GM19397 (cell line): ENCODE results near the gene NUCB1.
A peak's percentile ranks its signal among the peaks of the same experiment; 100 is the strongest.

Source experiments
- ATAC-seq: cut with Tn5 transposase; IDR thresholded peaks from one replicate; pipeline ENCODE4 v1.9.1; 2021; ENCODE audit warnings: mild to moderate bottlenecking, moderate library complexity; ENCODE audit not compliant: unreplicated experiment

Gene NUCB1

GRCh38 chr19:48928164-48929025 lies 28.3 kb downstream of the NUCB1 start:
- ATAC-seq: no peak

GRCh38 chr19:48933382-48933932 lies 33.3 kb downstream of the NUCB1 start, which contains the start of gene DHDH:
Gene DHDH (plus strand): TSS chr19:48933699. CDS start chr19:48933722, 23 bp downstream.
- no peak for ATAC-seq

- ATAC-seq: no peak
These were observed 34.7 kb downstream of the NUCB1 start for GRCh38 chr19:48934837-48935236.

- no peak for ATAC-seq
These were observed 35.8 kb downstream of the NUCB1 start for GRCh38 chr19:48935864-48936263.

- no peak for ATAC-seq
These were observed 38.1 kb downstream of the NUCB1 start for GRCh38 chr19:48938256-48938655.

GRCh38 chr19:48940902-48941301 lies 40.8 kb downstream of the NUCB1 start:
- ATAC-seq: no peak

- no peak for ATAC-seq
These were observed 43.0 kb downstream of the NUCB1 start for GRCh38 chr19:48943081-48943480.

- ATAC-seq: no peak
These were observed 45.3 kb downstream of the NUCB1 start for GRCh38 chr19:48945415-48945814.

GRCh38 chr19:48945817-48946216 lies 45.7 kb downstream of the NUCB1 start:
- no peak for ATAC-seq

GRCh38 chr19:48946463-48947257 lies 46.5 kb downstream of the NUCB1 start:
- ATAC-seq: no peak

GRCh38 chr19:48947258-48947542 lies 47.1 kb downstream of the NUCB1 start:
- ATAC-seq: no peak

GRCh38 chr19:48950159-48950558 lies 50.0 kb downstream of the NUCB1 start:
- ATAC-seq: no peak

- no peak for ATAC-seq
These were observed 50.9 kb downstream of the NUCB1 start for GRCh38 chr19:48950830-48951519.

- no peak for ATAC-seq
These were observed 53.0 kb downstream of the NUCB1 start for GRCh38 chr19:48953141-48953540.

- no peak for ATAC-seq
These were observed 54.0 kb downstream of the NUCB1 start for GRCh38 chr19:48953990-48954594.

- ATAC-seq: peak; percentile 96
These were observed 54.6 kb downstream of the NUCB1 start, which contains the start of gene BAX for GRCh38 chr19:48954595-48955307. Gene BAX (plus strand): TSS chr19:48954875. CDS start chr19:48954929, 54 bp downstream.

- no peak for ATAC-seq
These were observed 55.3 kb downstream of the NUCB1 start for GRCh38 chr19:48955308-48955958.

- no peak for ATAC-seq
These were observed 57.9 kb downstream of the NUCB1 start for GRCh38 chr19:48958006-48958405.
